GM19372 (cell line): Measurements from ENCODE around the gene HAP1.

Experiments used
- ATAC-seq: cut with Tn5 transposase; IDR thresholded peaks from one replicate; pipeline ENCODE4 v1.9.1; 2021; ENCODE audit warnings: mild to moderate bottlenecking, low read depth, moderate library complexity; ENCODE audit not compliant: unreplicated experiment

Gene HAP1

GRCh38 chr17:41766135-41766534 is 31.7 kb upstream of the HAP1 start:
- ATAC-seq = no peak

- no peak for ATAC-seq
Measured at GRCh38 chr17:41763327-41763726, 28.9 kb upstream of the HAP1 start.

- no peak for ATAC-seq
Measured at GRCh38 chr17:41762841-41763240, 28.4 kb upstream of the HAP1 start.

- ATAC-seq = no peak
Measured at GRCh38 chr17:41762391-41762790, 27.9 kb upstream of the HAP1 start.

- ATAC-seq = no peak
Measured at GRCh38 chr17:41760878-41761277, 26.4 kb upstream of the HAP1 start.

- ATAC-seq = no peak
Measured at GRCh38 chr17:41758601-41759000, 24.2 kb upstream of the HAP1 start.

- no peak for ATAC-seq
Measured at GRCh38 chr17:41754066-41754465, 19.6 kb upstream of the HAP1 start.

GRCh38 chr17:41751288-41751687 is 16.8 kb upstream of the HAP1 start:
- ATAC-seq = no peak

- ATAC-seq = no peak
Measured at GRCh38 chr17:41750862-41751261, 16.4 kb upstream of the HAP1 start.

- no peak for ATAC-seq
Measured at GRCh38 chr17:41748275-41748674, 13.8 kb upstream of the HAP1 start.

GRCh38 chr17:41741709-41742108 is 7.3 kb upstream of the HAP1 start:
- no peak for ATAC-seq

GRCh38 chr17:41740506-41740905 is 6.1 kb upstream of the HAP1 start:
- ATAC-seq = no peak

- ATAC-seq = no peak
Measured at GRCh38 chr17:41739661-41740352, 5.4 kb upstream of the HAP1 start.

GRCh38 chr17:41738801-41739112 is 4.3 kb upstream of the HAP1 start:
- ATAC-seq = no peak

GRCh38 chr17:41738077-41738800 is 3.8 kb upstream of the HAP1 start:
- ATAC-seq = no peak

GRCh38 chr17:41737680-41738023 is 3.2 kb upstream of the HAP1 start:
- no peak for ATAC-seq

- no peak for ATAC-seq
Measured at GRCh38 chr17:41736983-41737679, 2.7 kb upstream of the HAP1 start.

- no peak for ATAC-seq
Measured at GRCh38 chr17:41735744-41736143, 1.3 kb upstream of the HAP1 start.

GRCh38 chr17:41734949-41735313 is 488 bp upstream of the HAP1 start:
- ATAC-seq = no peak

GRCh38 chr17:41733348-41734138 is 900 bp downstream of the HAP1 start:
- ATAC-seq = no peak

GRCh38 chr17:41731836-41732235 is 2.6 kb downstream of the HAP1 start:
- ATAC-seq = no peak
